SK-N-SH (cell line): ENCODE results near the gene NTNG2. TPM values are rescaled to one million over a fixed set of nuclear protein-coding genes. Genes with fewer than 3 reads are reported as not detected.
A peak's percentile ranks its signal among the peaks of the same experiment; 100 is the strongest.
"Not testable (repeated sequence)": the region's sequence is repeated elsewhere in the genome, so short reads cannot be mapped to it uniquely, and the experiment has no call there.

Experiments
- CTCF ChIA-PET: fragments of 300-600, 350-600 bp; formaldehyde crosslinking; extraction: SDS; loops from one replicate; lab custom pipeline; 2021; lab: Yijun Ruan, JAX
- POLR2A ChIA-PET: fragments of 350-600 bp; sonication (Branson Sonifier 250); formaldehyde crosslinking; extraction: SDS; loops from one replicate; lab custom pipeline; 2020; ENCODE audit warnings: antibody characterized with exemption, inconsistent platforms; lab: Yijun Ruan, JAX
- DNase-seq: peaks from one replicate; pipeline ENCODE4 v3.0.0; 2012
- H2AFZ ChIP-seq: fragments of 200-600 bp; sonication (generic); 2 replicates; pipeline ENCODE4 v1.8.1; 2016; ENCODE audit warnings: antibody characterized with exemption, mild to moderate bottlenecking, low read depth
- H3F3A ChIP-seq: fragments of 200-600 bp; sonication (generic); replicated peaks from 2 replicates; pipeline ENCODE3; 2016; ENCODE audit warnings: antibody characterized with exemption, mild to moderate bottlenecking; ENCODE audit not compliant: insufficient read depth
- H3K27ac ChIP-seq, 2 experiments: fragments of 200-500 bp in 1 of 2; fragments of 200-600 bp in 1 of 2; sonication (Bioruptor generic) in 1 of 2; sonication (generic), shearing (Covaris generic) in 1 of 2; 2 replicates each; pipeline versions ENCODE4 v1.5.1 to v1.6.1; 2014 to 2016; ENCODE audit warnings: low read depth in 2 of 2, inconsistent platforms in 1 of 2, low read length in 1 of 2, mild to moderate bottlenecking in 1 of 2, mixed read lengths in 1 of 2
- H3K27me3 ChIP-seq: fragments of 200-600 bp; sonication (generic), shearing (Covaris generic); 2 replicates; pipeline ENCODE4 v1.6.1; 2016; ENCODE audit warnings: mixed run types; ENCODE audit not compliant: insufficient read depth
- H3K36me3 ChIP-seq, 2 experiments: fragments of 200-500 bp in 1 of 2; fragments of 200-600 bp in 1 of 2; sonication (Bioruptor generic) in 1 of 2; sonication (generic) in 1 of 2; replicated peaks in 1 of 2; 2 replicates each; pipeline versions ENCODE3 to v1.5.1; 2014 to 2016; ENCODE audit warnings: low read length in 1 of 2, mild to moderate bottlenecking in 1 of 2; ENCODE audit not compliant: insufficient read depth in 2 of 2, control insufficient read depth in 1 of 2
- H3K4me1 ChIP-seq, 2 experiments: fragments of 200-500 bp in 1 of 2; fragments of 200-600 bp in 1 of 2; sonication (Bioruptor generic) in 1 of 2; sonication (generic), shearing (Covaris generic) in 1 of 2; 2 replicates each; pipeline versions ENCODE4 v1.5.1 to v1.6.1; 2014 to 2016; ENCODE audit warnings: low read depth in 1 of 2, low read length in 1 of 2, mixed run types in 1 of 2; ENCODE audit not compliant: insufficient read depth in 2 of 2, control insufficient read depth in 1 of 2
- H3K4me2 ChIP-seq: fragments of 200-600 bp; sonication (generic), shearing (Covaris generic); 2 replicates; pipeline ENCODE4 v1.6.1; 2017; ENCODE audit warnings: mixed run types
- H3K4me3 ChIP-seq, 2 experiments: fragments of 200-500 bp in 1 of 2; fragments of 200-600 bp in 1 of 2; sonication (Bioruptor generic) in 1 of 2; sonication (generic), shearing (Covaris generic) in 1 of 2; 2 replicates each; pipeline versions ENCODE4 v1.5.1 to v1.8.1; 2014 to 2016; ENCODE audit warnings: low read depth in 2 of 2, inconsistent platforms in 1 of 2, low read length in 1 of 2, mild to moderate bottlenecking in 1 of 2, mixed read lengths in 1 of 2, moderate library complexity in 1 of 2
- H3K79me2 ChIP-seq: fragments of 200-600 bp; sonication (generic); 2 replicates; pipeline ENCODE4 v1.8.1; 2017; ENCODE audit warnings: mild to moderate bottlenecking; ENCODE audit not compliant: insufficient read depth
- H3K9ac ChIP-seq: fragments of 200-600 bp; sonication (generic); 2 replicates; pipeline ENCODE4 v1.6.1; 2017; ENCODE audit warnings: mixed run types
- H3K9me2 ChIP-seq: fragments of 200-600 bp; sonication (generic); 2 replicates; pipeline ENCODE4 v1.6.1; 2017; ENCODE audit warnings: mixed run types
- H3K9me3 ChIP-seq: fragments of 200-600 bp; sonication (generic); 2 replicates; pipeline ENCODE4 v1.6.1; 2017; ENCODE audit warnings: mixed run types, mild to moderate bottlenecking, moderate library complexity
- H4K20me1 ChIP-seq: fragments of 200-600 bp; sonication (generic); 2 replicates; pipeline ENCODE4 v1.6.1; 2017; ENCODE audit warnings: mild to moderate bottlenecking, mixed run types; ENCODE audit not compliant: insufficient read depth
- CTCF ChIP-seq: fragments of 200-600 bp; sonication (generic); IDR thresholded peaks from 2 replicates; pipeline ENCODE4 v1.6.1; 2017; ENCODE audit warnings: antibody characterized with exemption, mild to moderate bottlenecking, moderate library complexity
- ELF1 ChIP-seq: IDR thresholded peaks from 2 replicates; pipeline ENCODE4 v1.4.0; 2012
- EP300 ChIP-seq, 2 experiments: IDR thresholded peaks; 2 replicates each; pipeline versions ENCODE4 v1.4.0 to v1.6.1; 2012; ENCODE audit warnings: borderline replicate concordance in 1 of 2, low read depth in 1 of 2, low read length in 1 of 2
- FOXM1 ChIP-seq: IDR thresholded peaks from 2 replicates; pipeline ENCODE4 v1.4.0; 2012; ENCODE audit warnings: low read depth, mild to moderate bottlenecking
- GATA2 ChIP-seq: sonication (generic); formaldehyde crosslinking; IDR thresholded peaks from 2 replicates; pipeline ENCODE4 v1.5.0; 2020; ENCODE audit warnings: mild to moderate bottlenecking, missing genetic modification reagents
- IRF3 ChIP-seq: fragments of 150-350 bp; IDR thresholded peaks from 2 replicates; pipeline ENCODE4 v1.6.1; 2016; ENCODE audit warnings: mild to moderate bottlenecking, low read depth, low read length
- JUND ChIP-seq: IDR thresholded peaks from 2 replicates; pipeline ENCODE4 v1.4.0; 2012
- PBX3 ChIP-seq: IDR thresholded peaks from 2 replicates; pipeline ENCODE4; 2012
- RAD21 ChIP-seq: IDR thresholded peaks from 2 replicates; pipeline ENCODE4 v1.6.1; 2012; ENCODE audit warnings: mild to moderate bottlenecking, low read length
- RCOR1 ChIP-seq: fragments of 150-350 bp; IDR thresholded peaks from 2 replicates; pipeline ENCODE4 v1.6.1; 2017; ENCODE audit warnings: antibody characterized with exemption, low read length
- RFX5 ChIP-seq: IDR thresholded peaks from 2 replicates; pipeline ENCODE4 v1.6.1; 2012; ENCODE audit warnings: mild to moderate bottlenecking, improper control_type of control experiment, low read length
- TCF12 ChIP-seq: IDR thresholded peaks from 2 replicates; pipeline ENCODE4 v1.4.0; 2012
- USF1 ChIP-seq: IDR thresholded peaks from 2 replicates; pipeline ENCODE4 v1.4.0; 2012; ENCODE audit warnings: low read depth, borderline replicate concordance
- USF2 ChIP-seq: fragments of 150-350 bp; IDR thresholded peaks from 2 replicates; pipeline ENCODE4 v1.6.1; 2017; ENCODE audit warnings: antibody characterized with exemption, low read length, low read depth, borderline replicate concordance
- YY1 ChIP-seq: IDR thresholded peaks from 2 replicates; pipeline ENCODE4 v1.4.0; 2012; ENCODE audit warnings: low read depth, mild to moderate bottlenecking
- ZBTB33 ChIP-seq: IDR thresholded peaks from 2 replicates; pipeline ENCODE4 v1.4.0; 2012; ENCODE audit warnings: low read depth, borderline replicate concordance
- WGBS: methylation state at CpG from one replicate; pipeline ENCODE4 v1.1.6; 2017; ENCODE audit warnings: low lambda C conversion rate; 5-methylcytosine and 5-hydroxymethylcytosine counted together
- polyA plus RNA-seq, 3 experiments: library from polyadenylated mRNA; depleted of rRNA; stranded (reverse); fragments of >200 nt; gene quantifications; 2 replicates each; pipeline ENCODE4 v1.2.3, GENCODE V29; 2012

Gene NTNG2
- polyA plus RNA-seq, 1 of the 3 experiments (the other 2 are of a cell fraction): 6.1 TPM

GRCh38 chr9:132268725-132269352, 107.0 kb downstream of the NTNG2 start (continued):
- TF ChIP-seq CTCF (peak; percentile 97), RAD21 (peak; percentile 78)
- TF ChIP-seq, all 33 proteins: peak for 4

GRCh38 chr9:132269704-132270516, 108.1 kb downstream of the NTNG2 start:
- not testable (repeated sequence) for DNase-seq, H3K4me2 ChIP-seq
- CTCF ChIA-PET: interaction anchor here (0.7 to 7.4 kb wide), 28 partner anchors 8 to 667 kb away, joined by 3 to 78 read pairs (median 4); no protein-coding TSS in a partner anchor

GRCh38 chr9:132274861-132275260, 113.0 kb downstream of the NTNG2 start:
- H3K79me2 ChIP-seq: no peaks in the 10 kb centered on the region
- ChIA-PET POLR2A (interaction anchor here (0.6 to 0.7 kb wide), 2 partner anchors 68 to 79 kb away, joined by 3 to 4 read pairs; no protein-coding TSS in a partner anchor), CTCF (interaction anchor here (1.4 to 1.7 kb wide), 2 partner anchors 11 to 15 kb away, joined by 4 to 7 read pairs; no protein-coding TSS in a partner anchor)
- no peaks in the 10 kb centered on the region for H3K9me3 ChIP-seq
- H3K36me3 ChIP-seq: peaks cover 81 to 82% of the 10 kb centered on the region in 2 experiments
- no peak overlapping the region for H2AFZ ChIP-seq
- no peak overlapping the region for H3K27ac ChIP-seq
- WGBS: 96% methylated on average over 2 of the region's 2 CpGs
- no peak overlapping the region for H3K4me2 ChIP-seq
- no peaks in the 10 kb centered on the region for H3K27me3 ChIP-seq
- H4K20me1 ChIP-seq: no peaks in the 10 kb centered on the region
- DNase-seq: no peak
- H3K4me3 ChIP-seq: no peak overlapping the region
- H3K9ac ChIP-seq: no peak overlapping the region
- no peaks in the 10 kb centered on the region for H3K4me1 ChIP-seq
- H3F3A ChIP-seq: peaks cover 25% of the 10 kb centered on the region
- no peaks in the 10 kb centered on the region for H3K9me2 ChIP-seq
- TF ChIP-seq GATA2 (CRISPR knock-in tag) (no peak), ZBTB33 (no peak), RCOR1 (no peak), USF1 (no peak), JUND (no peak), PBX3 (no peak), USF2 (no peak), YY1 (no peak), ELF1 (no peak), RFX5 (no peak), EP300 (IDR thresholded peaks at IDR 0.05; ENCODE audit: borderline replicate concordance in 1 of 2, low read depth in 1 of 2, low read length in 1 of 2) (no peak), FOXM1 (no peak), IRF3 (no peak)

More at GRCh38 chr9:132269704-132270516, 108.1 kb downstream of the NTNG2 start:
- H3K9ac ChIP-seq, H3K9me2 ChIP-seq, H2AFZ ChIP-seq, POLR2A ChIA-PET, H3K27me3 ChIP-seq, H3K4me3 ChIP-seq, H3K9me3 ChIP-seq, H3K79me2 ChIP-seq, H3K4me1 ChIP-seq: not testable (repeated sequence)
- 70% methylated on average over 10 of the region's 16 CpGs for WGBS
- Histone ChIP-seq H4K20me1 (0 out of 2 replicates have a peak, but pooled peaks cover 11% of the 10 kb centered on the region), H3K36me3 (peaks cover 69 to 75% of the 10 kb centered on the region in 2 experiments), H3K27ac (peak overlapping the region; percentile 18 to 56; a peak in 3 of 4 replicates), H3F3A (peaks cover 36% of the 10 kb centered on the region)
- peak; percentile 10; the same call in 1 of the 2 replicates for TF ChIP-seq TCF12
